HL-60 (cell line): Measurements from ENCODE around the gene BZW2.

Experiments
- DNase-seq, 2 experiments: peaks; one replicate each; pipeline ENCODE4 v3.0.0-alpha.2; 2010 to 2020; ENCODE audit warnings: low read depth in 1 of 2, low spot score in 1 of 2
- H3K27ac ChIP-seq: fragments of 250-450 bp; sonication (Bioruptor Pico); replicated peaks from 2 replicates; pipeline ENCODE4 v1.5.1; 2020; ENCODE audit warnings: mild to moderate bottlenecking, moderate library complexity
- H3K27me3 ChIP-seq: fragments of 250-450 bp; sonication (Bioruptor Pico); 2 replicates; pipeline ENCODE4 v1.5.1; 2021; ENCODE audit warnings: mild to moderate bottlenecking, moderate library complexity; ENCODE audit not compliant: insufficient read depth, poor library complexity, severe bottlenecking
- H3K4me3 ChIP-seq: replicated peaks from 2 replicates; pipeline ENCODE4 v1.5.1; 2011; ENCODE audit warnings: mild to moderate bottlenecking, control low read depth, low read length; ENCODE audit not compliant: insufficient read depth
- CTCF ChIP-seq: IDR thresholded peaks from one replicate; pipeline ENCODE4 v1.5.1; 2011; ENCODE audit warnings: low read length, control low read depth, inconsistent platforms; ENCODE audit not compliant: insufficient read depth
- GABPA ChIP-seq: IDR thresholded peaks from 2 replicates; pipeline ENCODE4 v1.6.1; 2012; ENCODE audit warnings: low read depth
- POLR2AphosphoS5 ChIP-seq: IDR thresholded peaks from 2 replicates; pipeline ENCODE4 v1.6.1; 2012; ENCODE audit warnings: low read depth
- REST ChIP-seq: IDR thresholded peaks from 2 replicates; pipeline ENCODE4 v1.6.1; 2012; ENCODE audit warnings: low read depth; ENCODE audit not compliant: insufficient replicate concordance
- SPI1 ChIP-seq: IDR thresholded peaks from 2 replicates; pipeline ENCODE4 v1.6.1; 2012; ENCODE audit warnings: low read depth, mild to moderate bottlenecking, borderline replicate concordance

The BZW2 gene

GRCh38 chr7:16616542-16616941, 29.4 kb upstream of the BZW2 start:
- Histone ChIP-seq H3K4me3 (no peak overlapping the region), H3K27ac (no peak overlapping the region), H3K27me3 (no peaks in the 10 kb centered on the region)
- TF ChIP-seq SPI1, result no peak
- TF ChIP-seq CTCF, result no peak
- TF ChIP-seq REST, result no peak
- no peak for TF ChIP-seq GABPA
- TF ChIP-seq POLR2AphosphoS5, result no peak
- DNase-seq, result no peak

DNA sequence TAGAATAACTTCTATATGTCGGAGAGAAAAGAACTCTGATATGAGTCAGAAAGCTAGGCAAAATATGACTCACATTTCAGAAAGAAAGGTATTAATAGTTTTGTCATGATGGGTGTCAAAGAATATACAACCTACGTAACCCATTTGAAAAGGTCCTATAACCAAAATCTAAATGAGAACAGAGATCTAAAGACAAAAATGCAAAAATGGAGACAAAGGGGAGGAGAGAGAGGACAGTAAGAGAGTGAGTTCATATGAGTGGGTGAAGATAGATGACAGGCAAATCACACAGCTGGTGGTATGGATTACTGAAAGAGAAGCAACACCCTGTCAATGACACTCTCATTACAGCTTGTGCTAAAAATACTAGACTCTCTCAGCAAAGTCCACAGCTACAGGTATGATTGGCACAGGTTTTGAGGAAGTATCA, 26.0 kb upstream of the BZW2 start:
- no peak overlapping the region for H3K27ac ChIP-seq
- TF ChIP-seq CTCF, result no peak
- no peak for TF ChIP-seq REST
- no peak for TF ChIP-seq POLR2AphosphoS5
- no peak for TF ChIP-seq GABPA
- no peak for TF ChIP-seq SPI1
- no peak for DNase-seq
- no peaks in the 10 kb centered on the region for H3K27me3 ChIP-seq
- no peak overlapping the region for H3K4me3 ChIP-seq

DNA sequence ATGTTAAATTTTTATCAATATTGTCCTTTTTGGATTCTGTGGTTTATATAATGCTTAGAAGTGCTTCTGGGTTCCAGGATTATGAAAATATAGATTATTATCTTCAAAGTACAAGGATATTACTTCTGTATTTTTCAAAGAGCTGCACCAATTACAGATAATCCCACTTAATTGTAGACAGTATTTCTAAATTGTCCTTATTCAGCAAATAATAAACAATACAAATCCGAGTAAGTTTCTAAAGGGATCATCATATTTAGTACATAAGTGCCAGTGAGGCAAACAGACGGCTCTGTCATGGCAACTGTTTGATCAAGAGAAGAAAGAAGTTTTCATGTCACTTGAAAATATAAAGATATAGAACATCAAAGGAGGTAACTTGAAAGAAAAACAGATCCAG, 19.6 kb upstream of the BZW2 start:
- Histone ChIP-seq H3K27ac (no peak overlapping the region), H3K4me3 (no peak overlapping the region), H3K27me3 (no peaks in the 10 kb centered on the region)
- TF ChIP-seq CTCF (no peak), GABPA (no peak), POLR2AphosphoS5 (no peak), SPI1 (no peak), REST (no peak)
- DNase-seq, result no peak
